Measurements from ENCODE around the gene UNC93A. TPM values are rescaled to one million over a fixed set of nuclear protein-coding genes. Genes with fewer than 3 reads are reported as not detected.

The UNC93A gene
- total RNA-seq, 1 donor from 2014 or later, result not detected

DNA sequence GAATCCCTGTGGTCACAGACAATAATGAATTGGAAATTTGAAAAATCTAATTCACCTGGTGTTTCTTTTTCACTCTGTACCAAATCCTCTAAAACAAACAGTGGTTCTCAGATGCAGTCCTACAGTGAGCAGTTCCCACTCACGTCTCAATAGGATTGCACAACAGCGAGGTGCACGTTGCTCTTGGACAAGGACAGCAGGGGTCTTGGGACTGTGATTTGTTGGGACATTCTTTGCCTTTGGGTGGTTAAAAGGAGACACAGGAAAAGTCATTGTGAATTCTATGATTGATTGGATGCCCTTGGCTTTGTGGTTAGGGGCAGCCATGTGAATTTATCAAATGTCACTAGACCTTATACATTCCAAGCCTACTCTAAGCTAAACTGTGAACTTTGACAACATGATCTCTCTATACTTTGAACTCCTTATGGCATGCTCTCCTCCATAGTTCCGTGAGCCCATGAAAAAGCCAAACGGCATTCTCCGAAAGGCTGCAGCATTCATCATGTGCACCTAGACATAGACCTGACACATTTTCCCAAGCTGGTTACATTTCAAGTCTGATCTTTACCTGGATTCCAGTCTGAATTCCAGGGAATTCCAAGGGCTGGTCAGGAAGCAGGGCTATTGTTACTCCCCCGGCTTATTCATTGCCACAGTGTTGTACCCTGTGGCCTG lies 647 bp downstream of the UNC93A start:
- DNase-seq (no peak), ATAC-seq (no peak)
- intact Hi-C loops (cut with micrococcal nuclease), result no loop called here

GRCh38 chr6:167292301-167293087 lies 1.4 kb downstream of the UNC93A start:
- no peak for DNase-seq
- ATAC-seq, result no peak
- intact Hi-C loops (cut with micrococcal nuclease), result no loop called here

DNA sequence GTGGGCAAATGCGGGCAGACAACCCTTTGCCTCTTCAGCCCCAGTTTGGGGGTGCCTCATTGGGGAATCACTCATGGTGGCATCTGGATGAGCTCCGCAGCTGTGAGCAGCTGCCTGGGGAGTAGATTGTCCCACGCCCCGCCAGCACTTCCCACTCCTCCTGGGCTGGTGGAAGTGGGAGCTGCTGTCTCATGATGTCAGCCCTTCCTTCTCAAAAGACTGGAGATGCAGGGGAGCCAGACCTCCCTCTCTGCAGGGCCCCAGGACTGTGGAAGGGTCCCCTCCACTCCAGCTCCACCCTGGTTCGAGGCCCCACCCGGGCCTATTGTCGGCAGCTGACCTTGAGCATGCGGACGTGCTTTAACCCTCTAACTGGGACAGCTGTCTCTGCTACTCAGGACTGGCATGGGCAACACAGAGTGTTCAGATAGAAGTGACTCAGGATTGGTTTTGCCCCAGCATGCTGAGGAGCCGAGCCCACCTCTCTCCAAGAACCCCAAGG lies 2.0 kb downstream of the UNC93A start:
- intact Hi-C loops (cut with micrococcal nuclease), result no loop called here
- no peak for DNase-seq
- no peak for ATAC-seq

GRCh38 chr6:167293590-167294091 lies 2.5 kb downstream of the UNC93A start:
- DNase-seq (no peak), ATAC-seq (no peak)
- intact Hi-C loops (cut with micrococcal nuclease), result no loop called here

- intact Hi-C loops (cut with micrococcal nuclease), result no loop called here
- DNase-seq, result no peak
- ATAC-seq, result no peak
Measured at GRCh38 chr6:167294241-167294640, 3.1 kb downstream of the UNC93A start.

DNA sequence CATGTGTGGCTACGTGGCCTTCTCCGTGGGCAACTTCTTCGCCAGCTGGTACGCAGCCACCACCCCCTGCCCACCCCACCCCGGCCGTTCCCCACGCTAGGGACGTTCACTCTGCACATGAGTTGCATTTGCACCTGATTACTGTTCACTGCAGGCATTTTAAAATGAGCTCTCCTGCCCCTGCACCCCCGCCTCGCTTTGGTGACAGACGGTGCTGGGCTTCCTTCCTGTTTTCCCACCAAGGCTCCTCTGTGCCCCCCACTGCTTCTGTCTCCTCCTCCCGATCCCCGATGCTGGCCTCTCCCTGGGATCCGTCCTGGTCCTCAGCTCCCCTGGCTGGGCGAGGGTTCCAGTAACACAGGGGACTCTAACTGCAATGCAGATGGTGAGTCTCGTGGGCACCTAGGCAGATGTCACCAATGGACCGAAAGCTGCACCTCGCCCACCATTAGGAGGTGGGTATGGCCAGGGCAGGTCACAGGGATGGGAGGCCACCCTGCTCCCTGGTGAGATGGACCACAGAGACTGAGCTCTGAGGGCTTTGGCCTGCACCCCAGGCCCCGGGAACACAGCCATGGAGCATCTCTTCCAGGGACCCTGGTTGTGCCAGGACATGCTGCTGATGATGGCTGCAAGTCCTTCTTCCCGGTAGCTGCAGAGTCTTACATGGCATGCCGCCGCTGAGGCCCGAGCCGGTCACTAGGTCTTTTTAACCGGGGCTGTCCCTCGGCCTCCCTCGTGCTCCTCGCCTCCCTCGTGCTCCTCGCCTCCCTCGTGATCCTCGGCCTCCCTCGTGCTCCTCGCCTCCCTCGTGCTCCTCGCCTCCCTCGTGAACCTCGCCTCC lies 3.8 kb downstream of the UNC93A start:
- intact Hi-C loops (cut with micrococcal nuclease), result no loop called here
- DNase-seq (no peak), ATAC-seq (no peak)

- intact Hi-C loops (cut with micrococcal nuclease), result no loop called here
- no peak for DNase-seq
- no peak for ATAC-seq
Measured at GRCh38 chr6:167295495-167296292, 4.6 kb downstream of the UNC93A start.

DNA sequence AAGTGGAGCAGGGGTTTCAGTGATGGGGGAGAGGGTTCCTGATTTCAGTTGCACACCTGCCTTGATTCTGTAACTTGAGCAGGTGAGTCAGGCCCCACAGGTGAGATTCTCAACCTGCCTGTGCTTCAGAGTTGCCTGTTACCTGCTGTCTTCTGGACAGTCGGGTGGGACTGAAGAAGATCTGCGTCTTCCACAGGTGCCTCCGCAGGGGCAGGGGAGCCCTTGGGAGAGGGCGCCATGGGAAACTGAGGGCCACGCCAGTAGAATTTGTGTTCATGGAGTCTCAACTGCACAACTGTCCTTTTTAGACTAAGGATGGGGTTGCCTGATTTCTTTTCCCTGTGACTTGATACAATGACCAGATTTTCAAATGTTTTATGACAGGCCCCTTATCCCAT lies 5.2 kb downstream of the UNC93A start:
- no peak for ATAC-seq
- intact Hi-C loops (cut with micrococcal nuclease), result no loop called here
- no peak for DNase-seq

DNA sequence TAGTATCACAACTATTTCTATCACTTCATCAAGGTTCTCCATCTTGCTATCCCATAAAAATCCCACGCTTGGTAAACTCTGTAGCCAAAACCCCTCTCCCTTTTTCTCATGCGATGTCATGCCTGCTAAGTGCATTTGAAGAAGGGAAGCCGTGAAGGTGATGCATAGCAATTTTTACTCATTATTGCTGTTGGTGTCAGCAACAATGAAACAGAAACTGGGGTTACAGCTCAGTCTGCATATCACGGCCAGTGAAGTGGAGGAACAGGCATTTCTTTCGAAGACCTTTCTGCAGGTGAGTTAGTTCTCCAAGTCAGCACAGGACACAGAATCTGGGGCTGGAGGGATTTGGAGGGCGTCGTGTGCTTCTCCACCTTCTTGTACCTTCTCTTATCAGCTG lies 5.8 kb downstream of the UNC93A start:
- intact Hi-C loops (cut with micrococcal nuclease), result no loop called here
- DNase-seq, result no peak
- no peak for ATAC-seq

GRCh38 chr6:167298127-167298526 lies 7.0 kb downstream of the UNC93A start:
- DNase-seq (no peak), ATAC-seq (no peak)
- intact Hi-C loops (cut with micrococcal nuclease), result no loop called here

- ATAC-seq (no peak), DNase-seq (no peak)
- intact Hi-C loops (cut with micrococcal nuclease), result no loop called here
Measured at GRCh38 chr6:167299641-167300308, 8.7 kb downstream of the UNC93A start.

DNA sequence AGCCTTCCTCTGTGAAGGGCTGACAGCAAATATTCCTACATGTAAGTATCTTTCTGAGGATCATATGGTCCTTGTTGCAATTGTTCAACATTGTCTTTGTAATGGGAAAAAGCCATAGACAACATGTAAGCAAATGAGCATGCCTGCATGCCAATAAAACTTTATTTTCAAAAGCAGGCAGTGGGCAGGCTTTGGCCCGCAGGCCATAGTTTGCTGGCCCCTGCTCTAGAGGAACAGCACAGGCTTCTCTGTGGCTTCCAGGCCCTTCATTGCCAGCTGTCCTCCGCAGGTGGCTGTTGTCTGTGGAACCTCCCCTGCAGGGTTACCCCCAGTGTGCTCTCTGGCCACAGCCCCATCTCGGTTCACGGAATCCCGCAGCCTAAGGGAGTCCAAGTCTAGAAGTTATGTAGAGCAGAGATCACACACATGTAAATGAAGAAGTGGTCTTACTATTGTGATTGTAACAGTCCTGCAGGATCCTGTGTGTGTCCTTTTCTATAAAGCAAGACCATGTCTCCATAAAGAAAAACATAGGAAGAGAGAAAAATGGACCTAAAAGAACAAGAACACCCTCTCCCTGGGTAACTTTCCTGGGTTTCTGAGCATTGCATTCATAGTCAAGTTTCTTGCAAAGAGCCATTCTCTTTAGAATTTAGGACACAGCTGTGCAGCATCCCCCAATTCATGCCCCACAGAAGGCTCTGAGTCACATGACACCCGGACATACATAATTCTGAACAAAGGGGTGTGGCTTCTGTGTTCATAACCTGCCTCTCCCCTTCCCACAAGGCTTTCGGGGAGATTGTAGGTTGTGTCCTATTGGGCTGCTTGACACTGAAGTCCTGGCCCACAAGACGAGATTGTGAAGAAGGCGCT lies 10.0 kb downstream of the UNC93A start:
- DNase-seq, result no peak
- intact Hi-C loops (cut with micrococcal nuclease), result no loop called here
- no peak for ATAC-seq

GRCh38 chr6:167302074-167302473 lies 11.0 kb downstream of the UNC93A start:
- ATAC-seq, result peak; percentile 47
- no peak for DNase-seq
- intact Hi-C loops (cut with micrococcal nuclease), result no loop called here

DNA sequence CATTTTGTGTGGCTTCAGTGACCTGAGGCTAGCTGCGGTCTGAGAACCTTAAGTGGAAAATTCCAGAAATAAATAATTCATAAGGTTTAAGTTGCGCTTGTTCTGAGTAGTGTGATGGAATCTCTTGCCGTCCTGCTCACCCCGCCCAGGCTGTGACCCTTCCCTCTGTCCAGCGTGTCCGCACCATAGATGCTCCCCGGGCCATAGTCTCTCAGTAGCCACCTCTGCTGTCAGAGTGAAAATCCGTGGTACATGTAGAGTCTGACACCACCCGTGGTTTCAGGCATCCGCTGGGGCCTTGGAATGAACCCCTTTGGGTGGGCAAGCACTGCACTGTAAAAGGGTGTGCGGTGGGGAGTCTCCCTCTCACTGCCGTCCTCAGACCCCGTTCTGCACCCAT lies 11.7 kb downstream of the UNC93A start:
- ATAC-seq, result no peak
- no peak for DNase-seq
- intact Hi-C loops (cut with micrococcal nuclease), result no loop called here

- ATAC-seq (no peak), DNase-seq (no peak)
- intact Hi-C loops (cut with micrococcal nuclease), result no loop called here
Measured at GRCh38 chr6:167303675-167304625, 12.8 kb downstream of the UNC93A start.

DNA sequence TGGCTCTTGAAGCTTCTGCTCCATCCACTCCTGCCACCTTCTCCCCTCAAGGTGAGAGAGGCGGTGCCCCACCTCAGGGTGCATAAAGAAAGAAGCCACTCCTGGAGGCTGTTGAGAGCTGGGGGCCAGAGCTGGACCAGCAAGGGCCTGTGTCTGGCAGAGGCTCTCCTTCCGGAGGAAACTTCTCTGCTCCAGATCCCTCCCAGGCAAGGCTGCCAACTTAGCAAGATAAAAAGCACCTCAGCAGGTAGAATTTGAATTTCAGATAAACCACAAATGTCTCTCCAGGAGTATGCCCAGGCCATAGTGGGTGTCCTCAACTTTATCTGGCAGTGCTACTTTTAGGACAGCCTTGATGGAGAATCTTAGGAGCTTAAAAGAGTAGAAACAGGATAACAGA lies 13.8 kb downstream of the UNC93A start:
- intact Hi-C loops (cut with micrococcal nuclease), result no loop called here
- DNase-seq, result no peak
- no peak for ATAC-seq
